ENCODE results near the gene FHIT.

Gene FHIT

GRCh38 chr3:59821274-59821673 lies 1430.0 kb downstream of the FHIT start:
- TF ChIP-seq, protein P1, sequence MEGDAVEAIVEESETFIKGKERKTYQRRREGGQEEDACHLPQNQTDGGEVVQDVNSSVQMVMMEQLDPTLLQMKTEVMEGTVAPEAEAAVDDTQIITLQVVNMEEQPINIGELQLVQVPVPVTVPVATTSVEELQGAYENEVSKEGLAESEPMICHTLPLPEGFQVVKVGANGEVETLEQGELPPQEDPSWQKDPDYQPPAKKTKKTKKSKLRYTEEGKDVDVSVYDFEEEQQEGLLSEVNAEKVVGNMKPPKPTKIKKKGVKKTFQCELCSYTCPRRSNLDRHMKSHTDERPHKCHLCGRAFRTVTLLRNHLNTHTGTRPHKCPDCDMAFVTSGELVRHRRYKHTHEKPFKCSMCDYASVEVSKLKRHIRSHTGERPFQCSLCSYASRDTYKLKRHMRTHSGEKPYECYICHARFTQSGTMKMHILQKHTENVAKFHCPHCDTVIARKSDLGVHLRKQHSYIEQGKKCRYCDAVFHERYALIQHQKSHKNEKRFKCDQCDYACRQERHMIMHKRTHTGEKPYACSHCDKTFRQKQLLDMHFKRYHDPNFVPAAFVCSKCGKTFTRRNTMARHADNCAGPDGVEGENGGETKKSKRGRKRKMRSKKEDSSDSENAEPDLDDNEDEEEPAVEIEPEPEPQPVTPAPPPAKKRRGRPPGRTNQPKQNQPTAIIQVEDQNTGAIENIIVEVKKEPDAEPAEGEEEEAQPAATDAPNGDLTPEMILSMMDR (conservative IDR thresholded peaks at IDR 0.05; ENCODE audit: low read depth, low read length) = no peak
- peak; percentile 24 for DNase-seq (ENCODE audit: low read depth)
- H3K4me3 ChIP-seq (ENCODE audit: low read depth, low read length) = no peak overlapping the region

GRCh38 chr3:59820352-59820934 lies 1430.8 kb downstream of the FHIT start:
- H3K4me3 ChIP-seq (ENCODE audit: low read depth, low read length) = no peak overlapping the region
- TF ChIP-seq, protein P1 (conservative IDR thresholded peaks at IDR 0.05; ENCODE audit: low read depth, low read length) = no peak
- peak; percentile 31 for DNase-seq (ENCODE audit: low read depth)

- DNase-seq (ENCODE audit: low read depth) = no peak
- TF ChIP-seq, protein P1 (conservative IDR thresholded peaks at IDR 0.05; ENCODE audit: low read depth, low read length) = no peak
- no peak overlapping the region for H3K4me3 ChIP-seq (ENCODE audit: low read depth, low read length)
Measured at GRCh38 chr3:59818919-59819300, 1432.3 kb downstream of the FHIT start.

- H3K4me3 ChIP-seq (ENCODE audit: low read depth, low read length) = peak overlapping the region; percentile 35
- DNase-seq (ENCODE audit: low read depth) = peak; percentile 98
- TF ChIP-seq, protein P1 (conservative IDR thresholded peaks at IDR 0.05; ENCODE audit: low read depth, low read length) = no peak
Measured at GRCh38 chr3:59818033-59818918, 1433.0 kb downstream of the FHIT start.

GRCh38 chr3:59817511-59817910 lies 1433.7 kb downstream of the FHIT start:
- DNase-seq (ENCODE audit: low read depth) = peak; percentile 53

DNA sequence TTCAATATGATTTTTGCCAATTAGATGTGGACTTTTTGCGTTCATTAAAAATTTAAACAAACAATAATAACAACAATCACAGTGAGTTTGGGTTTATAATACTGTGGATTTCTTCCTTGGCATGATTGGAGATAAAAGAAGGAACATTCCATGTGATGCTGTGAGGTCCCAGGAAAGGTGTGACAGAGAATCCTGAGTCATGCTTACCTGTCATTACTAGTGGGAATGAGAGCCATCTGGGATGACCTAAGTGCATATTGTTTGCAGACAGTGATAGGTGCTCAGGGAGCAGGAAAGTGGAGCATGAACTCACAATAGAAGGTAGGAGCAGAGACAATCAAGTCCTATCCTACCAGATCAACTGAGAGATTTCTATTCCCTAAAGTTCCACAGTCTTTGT lies 1434.9 kb downstream of the FHIT start:
- DNase-seq (ENCODE audit: low read depth) = no peak
- no peak overlapping the region for H3K4me3 ChIP-seq (ENCODE audit: low read depth, low read length)
- TF ChIP-seq, protein P1 (conservative IDR thresholded peaks at IDR 0.05; ENCODE audit: low read depth, low read length) = no peak

More at GRCh38 chr3:59817511-59817910, 1433.7 kb downstream of the FHIT start:
- TF ChIP-seq, protein P1 (conservative IDR thresholded peaks at IDR 0.05; ENCODE audit: low read depth, low read length) = no peak
- H3K4me3 ChIP-seq (ENCODE audit: low read depth, low read length) = no peak overlapping the region
